HG02852 (cell line): ENCODE data around the gene CACNG4.

ENCODE experiments used
- ATAC-seq: cut with Tn5 transposase; IDR thresholded peaks from one replicate; pipeline ENCODE4 v1.9.1; 2021; ENCODE audit warnings: mild to moderate bottlenecking, moderate library complexity; ENCODE audit not compliant: unreplicated experiment

The CACNG4 gene

DNA sequence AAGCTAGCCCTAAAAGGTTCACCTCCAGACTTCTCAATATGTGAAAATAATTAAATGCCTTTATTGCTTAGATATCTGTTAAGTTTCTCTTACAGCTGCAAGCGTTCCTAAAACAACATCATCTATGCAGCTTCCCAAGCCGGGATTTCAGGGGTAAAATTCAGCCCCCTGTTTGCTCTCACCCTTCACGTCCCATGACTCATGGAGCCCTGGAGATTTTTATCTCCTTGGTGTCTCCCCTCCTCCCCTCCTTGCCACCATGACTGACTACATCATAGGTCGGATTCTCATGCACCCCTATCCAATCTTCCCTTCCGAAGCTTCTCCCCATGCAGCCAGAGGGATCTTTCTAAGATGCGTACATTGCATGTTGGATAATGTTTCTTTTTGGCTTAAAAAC is 21.0 kb upstream of the CACNG4 start:
- no peak for ATAC-seq

DNA sequence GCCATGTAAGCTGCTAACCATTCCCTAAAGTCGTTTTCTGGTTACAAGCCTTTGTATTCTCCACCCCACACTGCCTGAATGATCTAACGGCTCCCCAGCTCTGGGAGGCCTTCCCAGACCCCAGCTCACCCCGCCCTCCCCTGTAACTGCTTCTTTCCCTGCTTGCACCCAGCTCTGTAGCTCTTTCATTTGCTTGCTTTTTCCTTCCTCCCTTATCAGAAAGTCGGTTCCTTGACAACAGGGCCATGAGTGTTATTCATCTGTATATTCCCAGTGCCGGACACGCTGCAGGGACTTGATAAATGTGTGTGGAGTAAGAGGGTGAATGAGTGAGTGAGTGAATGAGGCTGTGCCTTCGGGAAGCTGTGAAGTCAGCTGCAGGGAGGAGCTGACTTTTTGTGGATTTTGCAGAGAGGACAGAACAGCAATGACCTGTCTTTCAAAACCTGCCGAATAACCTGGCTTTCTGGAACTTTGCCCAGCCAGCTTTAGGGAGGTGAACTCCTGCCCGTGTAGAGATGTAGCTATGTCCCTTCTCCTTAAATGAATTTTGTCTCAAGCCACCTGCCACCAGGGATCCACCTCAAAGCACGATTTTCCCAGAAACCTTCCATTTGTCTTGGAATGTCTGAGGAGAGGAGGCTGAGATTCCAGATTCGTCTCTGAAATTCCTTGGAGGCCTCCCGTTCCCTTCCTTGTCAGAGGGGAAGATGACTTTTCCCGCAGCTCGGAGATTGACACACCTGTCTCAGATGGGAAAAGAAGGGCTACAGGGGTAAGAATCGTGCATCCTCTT is 20.0 kb upstream of the CACNG4 start:
- ATAC-seq = no peak

DNA sequence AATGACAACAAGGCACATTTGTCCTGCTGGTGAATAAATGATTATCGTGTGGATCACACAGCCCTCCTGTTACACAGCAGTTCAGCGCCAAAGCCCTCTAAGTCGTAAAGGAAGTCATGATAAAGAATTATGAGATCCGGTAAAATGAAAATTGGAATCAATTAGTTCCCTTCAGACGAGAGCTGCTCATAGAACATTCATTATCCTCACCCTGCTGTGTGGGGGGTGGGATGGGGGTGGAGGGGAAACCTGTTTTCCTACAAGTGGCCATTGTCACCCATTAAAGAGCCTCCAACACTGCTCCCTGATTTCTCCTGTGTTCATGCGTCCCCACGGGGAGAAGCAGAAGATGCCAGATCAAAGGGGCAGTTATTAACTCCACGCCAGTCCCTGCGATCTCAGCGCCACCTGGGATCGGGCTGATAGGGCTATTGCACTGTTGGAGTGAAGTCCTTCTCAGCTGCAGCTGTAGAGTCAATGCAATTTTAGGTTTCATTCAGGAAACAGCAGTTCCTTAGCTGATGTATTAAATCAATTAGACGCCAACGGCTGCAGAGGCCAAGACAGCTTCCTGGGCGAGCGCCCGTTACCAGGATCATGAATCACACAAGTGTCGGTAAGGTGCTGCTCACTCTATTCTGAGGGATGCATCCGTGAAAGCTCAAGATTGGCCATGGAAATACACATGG is 19.2 kb upstream of the CACNG4 start:
- no peak for ATAC-seq

DNA sequence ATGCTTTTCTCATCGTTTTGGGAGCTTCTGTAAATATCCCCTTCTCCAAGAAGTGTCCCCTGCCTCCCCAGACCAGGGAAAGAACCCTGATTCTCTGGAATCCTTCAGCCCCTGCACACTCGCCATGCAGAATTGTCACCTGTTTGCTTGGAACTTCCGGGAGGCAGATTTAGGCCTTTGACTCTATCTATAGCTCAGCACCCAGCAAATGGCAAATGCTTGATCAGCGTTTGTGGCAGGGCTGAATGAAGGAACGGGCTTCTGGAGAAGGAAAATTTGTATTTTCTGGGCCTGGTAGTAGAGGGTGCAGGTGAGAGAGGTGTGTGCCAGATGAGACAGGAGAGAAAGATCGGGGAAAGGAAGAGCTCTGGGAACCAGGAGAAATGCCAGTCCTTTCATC is 18.3 kb upstream of the CACNG4 start:
- no peak for ATAC-seq

DNA sequence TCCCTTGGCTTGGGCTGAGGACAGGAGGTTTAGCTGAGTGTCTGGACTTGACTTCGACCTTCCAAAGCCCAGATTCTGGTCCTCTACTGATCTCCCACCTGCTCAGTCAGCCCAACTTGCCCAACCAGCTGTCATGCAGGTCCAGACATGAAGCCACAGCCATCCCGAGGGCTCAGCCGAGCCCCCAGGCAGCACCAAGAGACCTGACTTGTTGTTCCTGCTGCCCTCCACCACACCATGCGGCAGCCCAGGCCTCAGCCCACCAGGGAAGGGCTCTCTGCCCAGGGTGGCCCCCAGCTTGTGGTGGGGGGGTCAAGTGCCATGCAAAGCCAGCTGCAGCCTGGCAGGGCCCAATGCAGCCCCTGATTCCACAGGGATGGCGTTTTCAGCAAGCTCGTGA is 17.2 kb upstream of the CACNG4 start:
- ATAC-seq = no peak

DNA sequence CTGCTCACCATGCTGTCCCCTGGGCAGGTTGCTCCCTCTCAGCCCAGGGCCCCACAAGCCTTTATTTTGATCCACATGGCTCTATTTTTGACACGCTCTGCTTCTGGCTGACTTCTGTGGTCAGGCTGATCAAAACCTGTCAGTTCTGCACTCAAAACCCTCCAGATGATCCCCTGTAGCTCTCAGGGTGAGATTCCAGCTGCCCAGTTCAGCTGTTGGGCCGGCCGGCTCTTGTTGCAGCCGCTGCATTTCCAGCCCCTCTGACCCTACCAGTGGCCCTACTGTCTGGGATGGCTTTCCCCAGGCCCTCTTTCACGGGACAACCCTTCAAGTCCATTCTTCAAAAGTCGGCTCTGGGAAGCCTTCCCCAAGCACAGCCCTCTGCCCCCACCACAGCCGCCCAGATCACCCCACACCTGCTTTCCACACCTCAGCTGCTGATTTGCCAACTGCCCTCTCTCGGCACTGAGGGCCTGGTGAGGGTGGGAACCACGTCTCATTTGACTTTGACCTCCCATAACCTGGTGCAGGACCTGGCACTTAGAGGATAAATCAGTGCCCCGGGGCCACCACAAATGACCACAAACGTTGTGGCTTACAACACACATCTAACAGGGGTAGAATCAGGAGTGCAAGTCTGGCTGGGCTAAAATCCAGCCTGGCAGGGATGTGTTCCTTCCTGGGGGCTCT is 16.3 kb upstream of the CACNG4 start:
- no peak for ATAC-seq

DNA sequence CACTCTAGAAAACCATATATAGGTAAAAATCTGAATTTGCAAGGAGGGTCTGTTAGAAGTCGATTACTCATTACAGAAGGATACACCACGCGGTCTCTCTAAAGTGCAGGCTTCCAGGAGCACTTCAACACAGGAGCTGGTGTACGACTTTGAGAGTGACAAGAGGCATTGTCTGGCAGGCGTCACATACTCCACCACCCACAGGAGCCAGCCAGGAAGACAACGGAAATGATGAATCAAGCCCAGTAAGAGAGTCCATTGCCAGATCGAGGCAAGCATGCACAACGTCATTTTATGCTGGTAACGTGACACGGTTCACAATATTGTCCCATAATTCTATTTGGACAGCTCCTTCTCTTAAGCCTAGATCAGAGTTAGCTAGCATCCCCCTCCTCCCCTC is 15.0 kb upstream of the CACNG4 start:
- no peak for ATAC-seq

DNA sequence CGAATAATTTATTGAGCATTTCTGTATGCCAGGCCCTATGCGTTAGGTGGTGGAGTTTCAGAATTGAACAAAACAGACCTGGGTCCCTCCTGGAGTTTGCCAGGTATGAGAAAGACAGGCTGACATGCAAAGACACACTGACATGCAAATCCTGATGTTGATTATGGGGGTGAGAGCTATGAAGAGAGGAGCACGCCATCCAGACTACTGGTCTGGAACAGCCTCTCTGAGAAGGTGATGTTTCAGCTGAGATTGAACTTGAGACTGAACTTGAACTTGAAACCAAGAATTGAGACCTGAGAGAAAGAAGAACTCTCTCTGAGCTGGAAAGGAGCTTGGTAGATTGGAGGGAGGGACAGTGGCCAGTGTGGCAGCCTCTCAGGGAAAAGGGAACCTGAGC is 14.2 kb upstream of the CACNG4 start:
- ATAC-seq = peak; percentile 80

DNA sequence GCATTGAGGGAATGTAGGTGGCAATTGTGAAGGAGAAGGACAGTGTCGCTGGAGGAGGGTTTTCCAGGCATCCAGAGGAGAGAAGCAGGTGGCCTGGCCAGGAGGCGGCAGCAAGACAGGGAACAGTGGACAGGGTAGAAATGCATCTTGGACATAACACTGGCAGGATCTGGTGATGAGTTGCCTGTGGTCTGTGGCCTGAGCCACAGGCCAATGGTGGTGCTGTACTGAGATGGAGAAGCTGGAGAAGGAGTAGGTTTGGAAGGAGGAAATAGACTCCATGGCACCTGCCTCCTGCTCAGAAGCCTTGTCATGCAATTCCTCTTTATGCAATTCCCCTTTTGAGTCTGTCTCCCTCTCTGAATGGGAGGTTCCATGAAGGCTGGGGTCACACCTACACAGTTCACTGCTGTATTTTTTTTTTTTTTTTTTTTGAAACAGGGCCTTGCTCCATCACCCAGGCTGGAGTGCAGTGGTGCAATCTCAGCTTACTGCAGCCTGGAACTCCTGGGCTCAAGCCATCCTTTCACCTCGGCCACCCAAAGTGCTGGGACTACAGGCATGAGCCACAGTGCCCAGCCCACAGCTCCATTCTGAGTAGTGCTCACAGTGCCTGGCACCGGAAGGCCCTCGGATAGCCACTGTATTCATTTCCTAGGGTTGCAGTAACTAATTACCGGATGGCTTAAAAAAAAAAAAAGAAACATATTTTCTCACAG is 13.5 kb upstream of the CACNG4 start:
- ATAC-seq = no peak

DNA sequence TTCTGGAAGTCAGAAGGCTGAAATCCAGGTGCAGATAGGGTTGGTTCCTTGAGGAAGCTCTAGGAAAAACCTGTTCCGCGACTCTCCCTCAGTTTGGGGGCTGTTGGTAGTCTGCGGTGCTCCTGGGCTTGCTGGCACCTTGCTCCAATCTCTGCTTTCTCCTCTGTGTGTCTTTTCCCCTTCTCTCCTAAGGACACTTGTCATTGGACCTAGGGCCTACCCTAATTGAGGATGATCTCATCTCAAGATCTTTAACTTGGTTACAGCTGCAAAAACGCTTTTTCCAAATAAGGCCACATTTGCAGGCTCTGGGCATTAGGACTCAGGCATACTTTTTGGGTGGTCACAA is 12.9 kb upstream of the CACNG4 start:
- no peak for ATAC-seq

DNA sequence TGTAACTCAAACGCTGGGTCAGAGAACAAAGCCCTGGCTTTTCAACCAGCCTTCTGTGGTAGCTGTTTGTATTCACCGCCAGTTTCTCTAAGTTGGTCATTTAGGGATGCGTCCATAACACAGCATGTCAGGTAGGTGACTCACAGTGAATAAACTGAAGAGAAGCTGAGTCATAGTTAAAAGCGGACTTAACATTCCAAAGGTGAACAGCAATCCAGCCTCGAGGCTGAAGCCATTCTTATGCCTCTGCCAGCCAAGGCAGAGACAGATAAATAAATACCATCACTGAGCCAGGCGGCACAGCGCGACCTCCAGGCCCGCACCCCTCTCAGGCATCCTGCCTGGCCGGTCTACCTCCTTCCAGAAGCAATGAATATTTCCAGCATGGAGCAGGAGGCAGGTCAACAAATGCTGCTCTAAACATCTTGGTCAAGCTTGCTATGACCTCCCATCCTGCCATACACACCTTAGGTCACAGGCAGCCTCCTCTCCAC is 12.4 kb upstream of the CACNG4 start:
- no peak for ATAC-seq

DNA sequence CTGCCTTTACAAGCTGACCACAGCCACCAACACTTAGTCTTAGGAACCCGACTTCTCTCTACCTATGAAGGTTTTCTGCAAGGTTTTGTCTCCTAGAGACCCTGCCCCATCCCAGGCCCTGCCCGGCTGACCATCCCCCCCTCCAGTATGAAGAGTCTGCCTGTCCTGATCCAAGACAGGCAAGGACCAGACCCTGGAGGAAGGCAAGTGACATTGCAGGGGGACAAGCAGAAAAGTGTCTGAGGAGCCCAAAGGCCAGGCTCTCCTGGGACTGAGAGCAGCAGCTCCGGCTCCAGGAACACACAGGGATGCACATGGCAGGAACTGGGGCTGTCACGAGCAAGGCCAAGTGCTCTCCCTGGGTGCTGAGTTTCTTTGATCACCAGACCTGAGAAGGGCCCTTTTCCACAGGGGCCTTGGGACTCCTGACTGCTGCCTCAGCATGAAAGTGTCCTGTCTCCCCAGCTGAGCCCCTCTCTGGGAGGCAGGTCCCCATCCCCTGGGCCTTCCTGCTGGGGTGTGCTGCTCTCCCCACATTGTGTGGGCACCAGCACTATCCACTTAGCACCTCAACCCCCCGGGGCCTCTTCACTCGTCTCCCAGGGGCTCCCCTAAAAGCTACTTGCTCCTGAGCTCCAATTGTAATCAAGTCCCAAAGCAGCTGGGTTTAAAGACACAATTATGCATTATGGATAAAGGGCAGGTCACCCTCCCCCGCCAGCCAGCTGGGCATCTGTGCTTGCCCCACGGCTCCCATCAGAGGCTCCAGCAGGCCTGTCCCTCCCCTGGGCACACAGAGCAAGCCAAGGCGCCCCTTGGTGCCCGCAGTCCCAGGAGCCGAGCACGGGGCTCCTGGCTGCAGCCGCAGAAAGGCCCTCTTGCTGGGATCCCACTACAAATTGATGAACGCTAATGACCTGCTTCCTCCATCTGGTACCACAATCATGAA is 11.6 kb upstream of the CACNG4 start:
- ATAC-seq = no peak

DNA sequence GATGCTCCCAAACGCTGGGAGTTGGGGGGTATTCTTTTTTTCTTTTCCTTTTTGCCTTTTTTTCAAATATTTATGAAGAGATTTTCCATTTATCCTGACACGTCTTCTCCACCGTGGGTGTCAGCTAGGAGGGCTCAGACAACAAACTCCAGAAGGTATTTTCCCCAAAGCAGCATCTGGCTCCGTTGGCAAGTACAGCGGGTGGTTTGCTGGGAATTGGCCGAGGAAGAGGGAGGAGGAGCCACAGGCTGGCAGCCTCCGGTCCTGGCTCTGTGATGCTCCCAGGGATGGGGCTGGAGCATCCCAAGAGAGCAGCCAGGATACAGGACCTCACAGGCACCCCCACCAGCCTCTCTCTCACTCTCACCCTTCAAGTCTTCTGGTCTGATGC is 10.9 kb upstream of the CACNG4 start:
- no peak for ATAC-seq

DNA sequence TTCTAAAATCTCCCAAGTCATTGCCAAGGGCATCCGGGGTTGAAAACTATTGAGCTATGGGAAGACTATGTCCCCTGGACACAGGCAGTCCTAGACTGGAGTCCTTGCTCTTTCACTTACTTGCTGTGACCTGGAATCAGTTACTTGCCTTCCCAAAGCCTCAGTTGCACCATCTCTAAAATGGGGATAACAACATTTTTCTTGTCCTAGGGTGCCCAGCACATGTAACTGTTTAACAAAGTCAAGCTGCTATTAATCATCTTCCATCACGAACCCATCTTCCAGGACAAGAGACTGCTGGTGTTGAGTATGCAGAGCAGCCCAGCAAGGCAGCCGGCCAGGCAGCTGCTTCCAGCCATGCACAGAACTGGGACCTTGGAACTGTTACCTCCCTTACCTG is 9.9 kb upstream of the CACNG4 start:
- ATAC-seq = no peak

DNA sequence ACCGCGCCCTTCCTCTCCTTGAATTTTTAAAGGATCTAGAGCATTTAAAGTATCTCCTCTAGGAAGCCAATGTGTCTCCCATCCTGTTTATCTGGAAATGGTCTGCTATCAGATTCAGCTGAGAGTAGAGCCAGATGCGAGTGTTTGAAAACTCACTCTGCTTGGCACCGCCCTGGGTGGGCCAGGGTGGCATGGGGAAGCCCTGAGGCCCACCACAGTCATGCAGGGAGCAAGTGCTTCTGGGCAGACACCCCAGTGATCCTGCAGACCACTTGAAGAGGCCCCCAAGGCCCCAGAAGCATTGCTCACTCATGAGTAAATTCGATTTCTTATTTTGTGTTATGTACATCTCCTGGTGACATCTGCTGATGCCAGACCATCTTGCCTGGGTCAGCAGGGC is 8.7 kb upstream of the CACNG4 start:
- ATAC-seq = no peak

DNA sequence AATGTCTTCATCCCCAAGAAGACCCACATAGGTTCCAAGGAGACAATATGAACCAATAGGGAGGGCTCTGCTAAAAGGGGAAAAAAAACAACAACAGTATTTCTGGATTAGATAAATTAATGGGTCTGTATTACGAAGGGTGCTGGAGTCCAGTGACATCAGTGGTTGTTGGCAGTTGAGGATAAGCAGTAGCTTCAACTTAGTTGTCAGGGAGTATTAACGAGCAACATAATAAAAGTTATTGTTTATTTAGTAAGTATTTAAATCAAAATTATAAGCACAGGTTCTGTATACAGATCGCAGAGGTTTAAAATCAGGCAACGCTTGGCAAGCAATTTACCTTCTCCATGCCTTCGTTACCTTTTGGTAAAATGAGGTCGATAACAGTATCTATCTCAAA is 7.6 kb upstream of the CACNG4 start:
- ATAC-seq = no peak

DNA sequence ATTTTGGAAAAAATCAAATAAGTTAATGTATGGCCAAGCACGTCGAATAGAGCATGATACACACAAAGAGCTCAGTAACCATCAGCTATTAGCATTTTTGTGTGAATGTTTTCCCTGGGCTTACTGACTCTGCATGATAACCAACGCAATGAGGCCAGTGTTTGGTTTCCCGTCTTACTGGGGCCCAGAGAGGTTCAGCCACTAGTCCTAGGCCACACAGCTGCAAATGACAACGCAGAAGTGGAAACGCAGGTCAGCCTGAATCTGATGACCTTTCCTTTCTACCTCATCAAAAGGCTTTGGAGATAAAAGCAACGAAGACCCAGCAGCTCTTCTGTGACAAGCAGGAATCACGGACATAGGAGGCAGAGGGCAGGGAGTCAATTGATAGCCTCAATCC is 7.2 kb upstream of the CACNG4 start:
- ATAC-seq = no peak

DNA sequence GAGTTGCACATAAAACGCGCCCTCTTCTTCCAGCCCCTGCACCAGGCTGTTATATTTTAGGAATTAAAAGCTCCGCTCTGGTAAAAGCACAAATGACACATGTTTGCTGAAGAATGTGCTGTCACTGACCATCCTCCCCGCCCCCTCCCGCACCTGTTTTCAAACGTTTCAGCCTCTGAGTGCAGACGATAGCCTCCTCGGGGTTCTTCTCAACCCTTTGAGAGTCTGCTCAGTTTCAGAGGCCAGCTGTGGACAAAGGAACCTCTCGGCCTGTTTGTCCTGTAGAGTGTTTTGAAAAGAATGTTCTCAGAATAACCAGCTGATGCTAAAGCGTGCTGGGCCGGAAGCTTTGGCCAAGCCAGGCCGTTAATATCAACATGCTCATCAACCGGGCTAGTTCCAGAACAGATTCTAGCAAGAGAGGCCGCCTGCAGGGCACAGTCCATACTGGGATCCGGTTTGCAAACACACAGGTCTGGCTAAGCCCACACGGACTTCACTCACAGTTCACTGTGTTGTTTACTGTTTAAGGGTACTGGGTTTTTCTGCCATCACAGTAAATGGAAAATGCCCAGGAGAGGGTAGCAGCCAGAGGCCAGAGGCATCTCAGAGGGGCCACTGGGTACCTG is 6.4 kb upstream of the CACNG4 start:
- ATAC-seq = no peak

DNA sequence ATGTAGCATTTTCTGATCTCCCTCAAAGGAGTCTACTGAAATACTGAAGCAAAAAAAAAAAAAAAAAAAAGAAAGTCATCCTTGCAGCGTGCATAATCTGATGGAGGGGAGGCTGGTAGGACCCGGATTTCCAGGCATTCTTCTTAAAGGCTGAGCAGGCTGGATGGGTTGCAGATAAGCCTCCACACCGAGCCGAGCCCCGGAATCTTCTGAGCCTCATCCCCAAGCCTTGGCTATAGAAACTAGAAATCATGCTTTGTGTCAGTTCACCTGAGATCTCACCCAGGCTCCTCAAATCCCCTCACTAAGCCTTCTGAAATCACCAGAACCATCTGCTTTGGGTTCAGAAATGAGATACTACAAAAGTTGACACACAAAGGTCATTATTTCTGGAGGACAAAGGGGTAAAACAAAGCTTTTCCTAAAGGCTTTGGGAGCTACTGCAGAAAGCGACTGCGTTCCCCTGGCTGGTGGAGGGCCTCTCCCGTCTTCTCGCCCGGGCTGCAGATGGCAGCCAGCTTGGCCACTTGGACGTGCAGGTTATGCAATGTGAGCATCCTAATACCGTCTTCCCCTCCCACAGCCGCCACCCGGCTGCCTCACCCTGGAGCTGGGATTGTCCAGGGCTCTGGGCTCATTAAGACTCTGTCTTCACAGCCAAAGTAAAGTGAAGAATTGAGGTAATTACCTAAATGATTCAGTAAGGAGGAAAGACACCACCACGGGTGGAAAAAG is 4.7 kb upstream of the CACNG4 start:
- ATAC-seq = no peak
